MM.1S (cell line): ENCODE results near the gene SORCS2.

Experiments
- DNase-seq: peaks from one replicate; pipeline ENCODE4 v3.0.0-alpha.2; 2015
- H2AFZ ChIP-seq: fragments of 300-600 bp; sonication (generic); 2 replicates; pipeline ENCODE4 v1.6.0; 2016; ENCODE audit warnings: antibody characterized with exemption, low read length
- H3F3A ChIP-seq: fragments of 300-600 bp; sonication (generic); 2 replicates; pipeline ENCODE4 v1.6.1; 2016; ENCODE audit warnings: mild to moderate bottlenecking, antibody characterized with exemption, low read length, moderate library complexity, mixed read lengths; ENCODE audit not compliant: insufficient read depth
- H3K27ac ChIP-seq: fragments of 300-600 bp; sonication (generic); 2 replicates; pipeline ENCODE4 v1.5.1; 2016; ENCODE audit warnings: mild to moderate bottlenecking, low read length
- H3K27me3 ChIP-seq: fragments of 300-600 bp; sonication (generic); replicated peaks from 2 replicates; pipeline ENCODE4 v1.6.0; 2016; ENCODE audit warnings: low read length; ENCODE audit not compliant: insufficient read depth
- H3K36me3 ChIP-seq: fragments of 300-600 bp; sonication (generic); replicated peaks from 2 replicates; pipeline ENCODE4 v1.6.1; 2016; ENCODE audit warnings: mild to moderate bottlenecking, low read length, mixed read lengths; ENCODE audit not compliant: insufficient read depth
- H3K4me1 ChIP-seq: fragments of 300-600 bp; sonication (generic); 2 replicates; pipeline ENCODE4 v1.6.1; 2016; ENCODE audit warnings: low read length, mixed read lengths
- H3K4me2 ChIP-seq: fragments of 300-600 bp; sonication (generic); 2 replicates; pipeline ENCODE4 v1.6.0; 2016; ENCODE audit warnings: low read depth, low read length
- H3K4me3 ChIP-seq: fragments of 300-600 bp; sonication (generic); 2 replicates; pipeline ENCODE4 v1.5.1; 2016; ENCODE audit warnings: low read length, mixed read lengths
- H3K79me2 ChIP-seq: fragments of 300-600 bp; sonication (generic); 2 replicates; pipeline ENCODE4 v1.6.1; 2016; ENCODE audit warnings: mixed run types, low read length, mixed read lengths
- H3K9ac ChIP-seq: fragments of 300-600 bp; sonication (generic); 2 replicates; pipeline ENCODE4 v1.6.1; 2016; ENCODE audit warnings: low read length, mixed read lengths
- H3K9me2 ChIP-seq: fragments of 300-600 bp; sonication (generic); replicated peaks from 2 replicates; pipeline ENCODE4 v1.6.1; 2016; ENCODE audit warnings: mild to moderate bottlenecking, low read length, mixed read lengths; ENCODE audit not compliant: insufficient read depth
- H3K9me3 ChIP-seq: fragments of 300-600 bp; sonication (generic); replicated peaks from 2 replicates; pipeline ENCODE4 v1.6.1; 2016; ENCODE audit warnings: mild to moderate bottlenecking, low read length, mixed read lengths; ENCODE audit not compliant: insufficient read depth
- H4K20me1 ChIP-seq: fragments of 300-600 bp; sonication (generic); 2 replicates; pipeline ENCODE4 v1.6.1; 2016; ENCODE audit warnings: mild to moderate bottlenecking, low read length, moderate library complexity, mixed read lengths; ENCODE audit not compliant: insufficient read depth
- EZH2 ChIP-seq: fragments of 300-600 bp; sonication (generic); optimal IDR thresholded peaks from 2 replicates; pipeline ENCODE3; 2017; ENCODE audit warnings: low read depth, mild to moderate bottlenecking, antibody characterized with exemption, low read length, mixed read lengths
- EZH2phosphoT487 ChIP-seq: fragments of 300-600 bp; sonication (generic); IDR thresholded peaks from 2 replicates; pipeline ENCODE4 v1.6.1; 2018; ENCODE audit warnings: antibody characterized with exemption, low read length
- TF ChIP-seq, protein P1 (sequence below): fragments of 300-600 bp; sonication (generic); IDR thresholded peaks from 2 replicates; pipeline ENCODE4 v1.5.1; 2016; ENCODE audit warnings: antibody characterized with exemption, low read length, mixed read lengths

SORCS2 gene

GRCh38 chr4:7242766-7243165 is 50.4 kb downstream of the SORCS2 start:
- Histone ChIP-seq H2AFZ (no peak overlapping the region), H3K27me3 (peaks cover 94% of the 10 kb centered on the region)
- DNase-seq, result no peak

DNA sequence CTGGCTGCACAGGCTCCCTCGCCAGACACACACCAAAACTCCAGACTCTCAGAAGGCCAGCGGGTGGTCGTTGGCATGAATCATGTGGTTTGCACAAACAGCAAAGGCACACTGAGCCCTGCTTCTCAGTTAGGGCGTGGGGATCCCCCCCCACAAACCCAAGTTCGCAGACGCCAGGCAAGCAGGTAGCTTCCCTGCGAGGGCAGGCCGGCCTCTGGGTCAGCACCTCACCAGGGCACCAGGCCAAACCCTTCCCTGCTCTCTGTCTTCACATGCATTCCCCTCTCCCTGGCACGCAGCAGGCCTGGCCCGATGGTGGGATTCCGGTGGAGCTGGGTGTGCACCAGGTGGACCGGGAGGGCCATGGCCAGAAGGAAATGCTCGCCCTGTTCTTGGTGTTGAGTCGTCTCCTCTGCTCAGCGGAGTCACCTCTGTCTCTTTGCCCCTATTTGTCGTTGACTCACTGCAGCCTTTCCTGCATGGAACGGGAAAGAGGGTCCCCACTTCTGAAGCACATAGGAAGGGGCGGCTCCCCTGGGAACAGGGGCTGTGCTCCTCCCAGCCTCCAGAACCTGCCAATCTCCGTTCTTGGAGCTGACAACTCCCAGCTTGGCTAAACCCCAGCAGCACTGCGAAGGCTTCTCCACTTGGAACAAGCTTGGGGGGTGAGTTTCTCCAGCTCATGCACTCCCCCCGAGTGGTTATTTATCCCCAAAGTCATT is 51.4 kb downstream of the SORCS2 start:
- Histone ChIP-seq H4K20me1 (no peaks in the 10 kb centered on the region), H3K4me3 (no peak overlapping the region), H3K27ac (no peak overlapping the region), H3K9ac (no peak overlapping the region), H3K4me1 (no peaks in the 10 kb centered on the region), H3K9me2 (no peaks in the 10 kb centered on the region), H2AFZ (no peak overlapping the region), H3F3A (no peaks in the 10 kb centered on the region), H3K9me3 (no peaks in the 10 kb centered on the region), H3K4me2 (no peak overlapping the region), H3K27me3 (peaks cover 94% of the 10 kb centered on the region), H3K36me3 (no peaks in the 10 kb centered on the region), H3K79me2 (no peaks in the 10 kb centered on the region)
- DNase-seq, result no peak
- TF ChIP-seq EZH2phosphoT487, result no peak
- no peak for TF ChIP-seq EZH2
- TF ChIP-seq, protein P1, sequence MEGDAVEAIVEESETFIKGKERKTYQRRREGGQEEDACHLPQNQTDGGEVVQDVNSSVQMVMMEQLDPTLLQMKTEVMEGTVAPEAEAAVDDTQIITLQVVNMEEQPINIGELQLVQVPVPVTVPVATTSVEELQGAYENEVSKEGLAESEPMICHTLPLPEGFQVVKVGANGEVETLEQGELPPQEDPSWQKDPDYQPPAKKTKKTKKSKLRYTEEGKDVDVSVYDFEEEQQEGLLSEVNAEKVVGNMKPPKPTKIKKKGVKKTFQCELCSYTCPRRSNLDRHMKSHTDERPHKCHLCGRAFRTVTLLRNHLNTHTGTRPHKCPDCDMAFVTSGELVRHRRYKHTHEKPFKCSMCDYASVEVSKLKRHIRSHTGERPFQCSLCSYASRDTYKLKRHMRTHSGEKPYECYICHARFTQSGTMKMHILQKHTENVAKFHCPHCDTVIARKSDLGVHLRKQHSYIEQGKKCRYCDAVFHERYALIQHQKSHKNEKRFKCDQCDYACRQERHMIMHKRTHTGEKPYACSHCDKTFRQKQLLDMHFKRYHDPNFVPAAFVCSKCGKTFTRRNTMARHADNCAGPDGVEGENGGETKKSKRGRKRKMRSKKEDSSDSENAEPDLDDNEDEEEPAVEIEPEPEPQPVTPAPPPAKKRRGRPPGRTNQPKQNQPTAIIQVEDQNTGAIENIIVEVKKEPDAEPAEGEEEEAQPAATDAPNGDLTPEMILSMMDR, result no peak

More at GRCh38 chr4:7242766-7243165, 50.4 kb downstream of the SORCS2 start:
- no peaks in the 10 kb centered on the region for H3F3A ChIP-seq
- no peaks in the 10 kb centered on the region for H3K4me1 ChIP-seq
- TF ChIP-seq EZH2 (no peak), EZH2phosphoT487 (no peak)
- TF ChIP-seq, protein P1, result no peak
- no peaks in the 10 kb centered on the region for H3K9me3 ChIP-seq
- no peaks in the 10 kb centered on the region for H3K36me3 ChIP-seq
- H4K20me1 ChIP-seq, result no peaks in the 10 kb centered on the region
- H3K4me2 ChIP-seq, result no peak overlapping the region
- no peak overlapping the region for H3K9ac ChIP-seq
- H3K9me2 ChIP-seq, result no peaks in the 10 kb centered on the region
- H3K27ac ChIP-seq, result no peak overlapping the region
- H3K79me2 ChIP-seq, result no peaks in the 10 kb centered on the region
- no peak overlapping the region for H3K4me3 ChIP-seq

DNA sequence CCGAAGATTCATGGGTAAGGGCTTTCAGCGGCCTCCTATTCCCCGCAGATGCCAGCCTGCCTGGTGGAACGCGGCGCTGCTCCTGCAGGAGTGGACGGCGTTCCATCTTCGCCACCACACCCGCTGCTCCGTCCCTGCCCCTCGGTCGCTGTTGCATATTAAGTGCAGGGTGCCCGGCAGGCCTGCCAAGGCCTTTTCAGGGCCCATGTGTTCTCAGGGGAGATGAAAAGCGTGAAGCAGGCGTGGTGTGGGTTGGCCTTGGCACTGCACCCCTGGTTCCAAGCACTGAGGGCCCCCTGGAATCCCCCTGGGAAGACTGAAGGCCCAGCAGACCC is 52.0 kb downstream of the SORCS2 start:
- no peaks in the 10 kb centered on the region for H3K4me1 ChIP-seq
- H3K27ac ChIP-seq, result no peak overlapping the region
- H3K36me3 ChIP-seq, result no peaks in the 10 kb centered on the region
- H3F3A ChIP-seq, result no peaks in the 10 kb centered on the region
- H3K27me3 ChIP-seq, result peaks cover 94% of the 10 kb centered on the region
- H3K9ac ChIP-seq, result no peak overlapping the region
- H3K9me2 ChIP-seq, result no peaks in the 10 kb centered on the region
- no peak for DNase-seq
- H4K20me1 ChIP-seq, result no peaks in the 10 kb centered on the region
- no peak overlapping the region for H3K4me3 ChIP-seq
- H3K4me2 ChIP-seq, result no peak overlapping the region
- no peak overlapping the region for H2AFZ ChIP-seq
- no peaks in the 10 kb centered on the region for H3K79me2 ChIP-seq
- no peaks in the 10 kb centered on the region for H3K9me3 ChIP-seq
- TF ChIP-seq EZH2phosphoT487, result no peak
- TF ChIP-seq, protein P1, result no peak
- TF ChIP-seq EZH2, result no peak
